HepG2 (cell line): Measurements from ENCODE around the gene AK8. TPM values are rescaled to one million over a fixed set of nuclear protein-coding genes. Genes with fewer than 3 reads are reported as not detected.

Experiments used
- ATAC-seq: fragments of 200-7000 bp; cut with Tn5 transposase; 3 replicates; pipeline ENCODE4 v1.9.1; 2020; ENCODE audit warnings: mild to moderate bottlenecking, moderate library complexity
- BruUV-seq: library from RNA; stranded (reverse); fragments of 400-500 nt; replicated peaks from 2 replicates; lab custom pipeline; 2021; lab: Mats Ljungman, UMichigan
- CTCF ChIA-PET: fragments of 300-600 bp; formaldehyde crosslinking; extraction: SDS; loops from one replicate; lab custom pipeline; 2021; ENCODE audit warnings: low total read pairs, inconsistent platforms, low intra/inter-chr PET ratio; lab: Yijun Ruan, JAX
- POLR2A ChIA-PET: fragments of 350-600 bp; sonication (Branson Sonifier 250); formaldehyde crosslinking; loops from one replicate; lab custom pipeline; 2020; ENCODE audit warnings: antibody characterized with exemption, inconsistent platforms; lab: Yijun Ruan, JAX
- DNase-seq: peaks from one replicate; pipeline ENCODE4 v3.0.0-alpha.2; 2015; ENCODE audit warnings: low spot score
- FAIRE-seq: peaks from 3 replicates; lab custom pipeline; 2011; peaks lifted over from hg19 to GRCh38; lab: Jason Lieb, UNC
- H2AFZ ChIP-seq: one replicate; pipeline ENCODE4 v1.6.1; 2011; ENCODE audit warnings: low read length, inconsistent platforms
- H3K27ac ChIP-seq: fragments of 300-600 bp; 3 replicates; pipeline ENCODE4 v1.8.0; 2011; ENCODE audit warnings: mixed run types, mild to moderate bottlenecking, mixed read lengths, low read length, inconsistent platforms; ENCODE audit not compliant: insufficient read depth; ENCODE audit errors: extremely low read length
- H3K27me3 ChIP-seq, 2 experiments: fragments of 200-600 bp in 1 of 2; 2 replicates in 1 of 2; 3 replicates in 1 of 2; pipeline versions ENCODE4 v1.6.0 to v1.8.0; 2011; ENCODE audit warnings: low read length in 2 of 2, mild to moderate bottlenecking in 2 of 2, moderate library complexity in 2 of 2, inconsistent platforms in 1 of 2; ENCODE audit not compliant: insufficient read depth in 2 of 2, control insufficient read depth in 1 of 2
- H3K36me3 ChIP-seq, 2 experiments: fragments of 200-600 bp in 1 of 2; replicated peaks in 1 of 2; 2 replicates in 1 of 2; 3 replicates in 1 of 2; pipeline versions ENCODE4 v1.5.1 to v1.8.0; 2011; ENCODE audit warnings: low read length in 2 of 2, inconsistent platforms in 1 of 2; ENCODE audit not compliant: insufficient read depth in 2 of 2, control insufficient read depth in 1 of 2
- H3K4me1 ChIP-seq: 2 replicates; pipeline ENCODE4 v1.5.1; 2012; ENCODE audit warnings: low read length, inconsistent platforms; ENCODE audit not compliant: insufficient read depth
- H3K4me2 ChIP-seq: 2 replicates; pipeline ENCODE4 v1.6.0; 2011; ENCODE audit warnings: low read depth, low read length, inconsistent platforms
- H3K4me3 ChIP-seq, 3 experiments: fragments of 200-600 bp in 1 of 3; sonication (generic), shearing (Covaris generic) in 1 of 3; replicated peaks in 1 of 3; 2 replicates each; pipeline ENCODE4 v1.5.1; 2011 to 2016; ENCODE audit warnings: low read length in 3 of 3, inconsistent platforms in 2 of 3, low read depth in 2 of 3, mild to moderate bottlenecking in 2 of 3, control low read depth in 1 of 3, mixed read lengths in 1 of 3; ENCODE audit not compliant: insufficient read depth in 1 of 3
- H3K79me2 ChIP-seq: one replicate; pipeline ENCODE4 v1.6.1; 2011; ENCODE audit warnings: low read length, inconsistent platforms; ENCODE audit not compliant: insufficient read depth
- H3K9ac ChIP-seq: 2 replicates; pipeline ENCODE4 v1.6.0; 2011; ENCODE audit warnings: mild to moderate bottlenecking, low read depth, low read length, inconsistent platforms; ENCODE audit not compliant: insufficient read depth
- H3K9me3 ChIP-seq: 2 replicates; pipeline ENCODE4 v1.5.1; 2012; ENCODE audit warnings: mild to moderate bottlenecking, low read length
- H4K20me1 ChIP-seq: 2 replicates; pipeline ENCODE4 v1.6.0; 2011; ENCODE audit warnings: inconsistent platforms, mild to moderate bottlenecking, low read length, moderate library complexity; ENCODE audit not compliant: insufficient read depth
- GLMP ChIP-seq: sonication (generic); formaldehyde crosslinking; IDR thresholded peaks from 2 replicates; pipeline ENCODE4 v1.9.0; 2021; ENCODE audit warnings: missing genetic modification reagents, mild to moderate bottlenecking, borderline replicate concordance
- HNRNPL ChIP-seq: fragments of 200-400 bp; formaldehyde crosslinking; IDR thresholded peaks from 2 replicates; pipeline ENCODE4 v1.6.1; 2017; ENCODE audit warnings: mild to moderate bottlenecking, low read depth, low read length
- NR2F1 ChIP-seq, 2 experiments: fragments of 450-650 bp in 1 of 2; formaldehyde crosslinking in 1 of 2; IDR thresholded peaks; 2 replicates each; pipeline versions ENCODE4 v1.5.0 to v1.6.1; 2016 to 2020; ENCODE audit warnings: mild to moderate bottlenecking in 1 of 2, missing compliant biosample characterization in 1 of 2, missing genetic modification reagents in 1 of 2, moderate library complexity in 1 of 2
- PLRG1 ChIP-seq: fragments of 450-650 bp; conservative IDR thresholded peaks from 2 replicates; pipeline ENCODE4 v1.6.1; 2016
- PRDM10 ChIP-seq: sonication (generic); formaldehyde crosslinking; IDR thresholded peaks from 2 replicates; pipeline ENCODE4 v1.4.0; 2020; ENCODE audit warnings: low read depth, missing genetic modification reagents
- SNAPC4 ChIP-seq: sonication (generic); formaldehyde crosslinking; IDR thresholded peaks from 2 replicates; pipeline ENCODE4 v1.4.0; 2020; ENCODE audit warnings: mild to moderate bottlenecking, missing genetic modification reagents
- SNRNP70 ChIP-seq: fragments of 200-400 bp; formaldehyde crosslinking; IDR thresholded peaks from 2 replicates; pipeline ENCODE4 v1.6.1; 2017; ENCODE audit warnings: mild to moderate bottlenecking, low read depth, low read length, moderate library complexity
- TAF1 ChIP-seq: sonication (generic); formaldehyde crosslinking; IDR thresholded peaks from 2 replicates; pipeline ENCODE4 v1.4.0; 2020; ENCODE audit warnings: missing genetic modification reagents
- TBL1XR1 ChIP-seq: fragments of 150-350 bp; IDR thresholded peaks from 2 replicates; pipeline ENCODE4 v1.6.1; 2014; ENCODE audit warnings: borderline replicate concordance, low read length; ENCODE audit not compliant: partially characterized antibody
- TIGD3 ChIP-seq: sonication (generic); formaldehyde crosslinking; IDR thresholded peaks from 2 replicates; pipeline ENCODE4 v1.5.1; 2020; ENCODE audit warnings: mild to moderate bottlenecking, missing genetic modification reagents, borderline replicate concordance
- ZNF382 ChIP-seq: sonication (generic); formaldehyde crosslinking; IDR thresholded peaks from 2 replicates; pipeline ENCODE4 v1.5.0; 2020; ENCODE audit warnings: missing genetic modification reagents, mild to moderate bottlenecking, borderline replicate concordance
- ZNF569 ChIP-seq: sonication (generic); formaldehyde crosslinking; IDR thresholded peaks from 2 replicates; pipeline ENCODE4 v1.5.0; 2020; ENCODE audit warnings: mild to moderate bottlenecking, missing genetic modification reagents, moderate library complexity, borderline replicate concordance
- ZSCAN21 ChIP-seq: sonication (generic); formaldehyde crosslinking; IDR thresholded peaks from 2 replicates; pipeline ENCODE4 v1.8.0; 2022; ENCODE audit warnings: mild to moderate bottlenecking, missing genetic modification reagents, moderate library complexity, borderline replicate concordance
- WGBS: methylation state at CpG from one replicate; pipeline ENCODE4 v1.1.6; 2017; ENCODE audit warnings: low lambda C conversion rate; 5-methylcytosine and 5-hydroxymethylcytosine counted together
- in situ Hi-C: cut with HindIII; loops from 2 replicates; pipeline ENCODE4 v1.10.0; 2017; ENCODE audit warnings: low pct_unique_long_range_greater_than_20kb; ENCODE audit not compliant: extremely low pct_ligation_motif_present
- intact Hi-C: fragments of 100-400 bp; cut with micrococcal nuclease; formaldehyde crosslinking; loops from one replicate; pipeline ENCODE4 v1.10.0; 2022; ENCODE audit not compliant: unreplicated experiment
- polyA plus RNA-seq, 8 experiments: library from polyadenylated mRNA; depleted of rRNA in 3 of 8; stranded (reverse) in 7 of 8; unstranded in 1 of 8; fragments of >200 nt; fragmentation: Illumina TruSeq in 4 of 8; extraction: Trizol in 4 of 8; gene quantifications; 2 replicates each; pipeline versions ENCODE4 v1.2.1 to v1.2.3, GENCODE V29; 2011 to 2016; ENCODE audit warnings: low read depth in 4 of 8, missing spikeins in 1 of 8, mixed read lengths in 1 of 8; ENCODE audit not compliant: insufficient read depth in 1 of 8
- total RNA-seq, 5 experiments: library from RNA; depleted of rRNA; stranded (reverse); fragments of >200 nt; fragmentation: Illumina TruSeq; extraction: Trizol; gene quantifications; 2 replicates each; pipeline ENCODE4 v1.2.3, GENCODE V29; 2016; ENCODE audit warnings: low read depth in 1 of 5

Gene AK8
- total and polyA plus RNA-seq, 2 of the 13 experiments (the other 11 are each of a cell fraction or from before 2014, with no cell fraction given) = 0.11 TPM; not detected in 1

GRCh38 chr9:132783006-132783405, 95.1 kb downstream of the AK8 start:
- Histone ChIP-seq H3K4me1 (0 out of 2 replicates have a peak, but pooled peaks cover 8% of the 10 kb centered on the region), H3K4me3 (no peak overlapping the region), H3K9ac (no peak overlapping the region), H3K9me3 (no peaks in the 10 kb centered on the region), H4K20me1 (no peaks in the 10 kb centered on the region), H3K27ac (no peak overlapping the region), H3K79me2 (no peaks in the 10 kb centered on the region), H2AFZ (no peak overlapping the region), H3K4me2 (no peak overlapping the region), H3K36me3 (no peaks in the 10 kb centered on the region), H3K27me3 (peaks cover 0 to 30% of the 10 kb centered on the region in 2 experiments; a peak in 4 of 5 replicates)
- FAIRE-seq (no peak), DNase-seq (no peak), ATAC-seq (no peak)
- POLR2A ChIA-PET = no interaction called here
- BruUV-seq = no TSS peak
- WGBS = 7% methylated on average over 4 of the region's 4 CpGs
- in situ Hi-C loops = no loop called here
- CTCF ChIA-PET = no interaction called here
- intact Hi-C loops = no loop called here
- no peak for TF ChIP-seq PRDM10 (CRISPR knock-in tag)
- TF ChIP-seq SNRNP70 = no peak
- no peak for TF ChIP-seq ZSCAN21 (CRISPR knock-in tag)
- TF ChIP-seq HNRNPL = no peak
- TF ChIP-seq ZNF382 = no peak
- TF ChIP-seq GLMP (CRISPR knock-in tag) = no peak
- no peak for TF ChIP-seq TIGD3 (CRISPR knock-in tag)
- TF ChIP-seq TAF1 (CRISPR knock-in tag) = no peak
- no peak for TF ChIP-seq TBL1XR1
- TF ChIP-seq NR2F1 (CRISPR knock-in tag; IDR thresholded peaks at IDR 0.05) = no peak
- no peak for TF ChIP-seq SNAPC4 (CRISPR knock-in tag)
- TF ChIP-seq ZNF569 (CRISPR knock-in tag) = no peak
- no peak for TF ChIP-seq PLRG1
